GM18505 (cell line): ENCODE measurements around the gene TFCP2L1.
"Not testable (repeated sequence)": the region's sequence is repeated elsewhere in the genome, so short reads cannot be mapped to it uniquely, and the experiment has no call there.

Experiments used
- ATAC-seq: cut with Tn5 transposase; IDR thresholded peaks from one replicate; pipeline ENCODE4 v1.9.1; 2021; ENCODE audit not compliant: unreplicated experiment
- POLR2A ChIP-seq: IDR thresholded peaks from 4 replicates; pipeline ENCODE4 v1.6.1; 2011; ENCODE audit warnings: borderline replicate concordance; ENCODE audit not compliant: insufficient read depth, insufficient read length; ENCODE audit errors: extremely low read depth

The TFCP2L1 gene

DNA sequence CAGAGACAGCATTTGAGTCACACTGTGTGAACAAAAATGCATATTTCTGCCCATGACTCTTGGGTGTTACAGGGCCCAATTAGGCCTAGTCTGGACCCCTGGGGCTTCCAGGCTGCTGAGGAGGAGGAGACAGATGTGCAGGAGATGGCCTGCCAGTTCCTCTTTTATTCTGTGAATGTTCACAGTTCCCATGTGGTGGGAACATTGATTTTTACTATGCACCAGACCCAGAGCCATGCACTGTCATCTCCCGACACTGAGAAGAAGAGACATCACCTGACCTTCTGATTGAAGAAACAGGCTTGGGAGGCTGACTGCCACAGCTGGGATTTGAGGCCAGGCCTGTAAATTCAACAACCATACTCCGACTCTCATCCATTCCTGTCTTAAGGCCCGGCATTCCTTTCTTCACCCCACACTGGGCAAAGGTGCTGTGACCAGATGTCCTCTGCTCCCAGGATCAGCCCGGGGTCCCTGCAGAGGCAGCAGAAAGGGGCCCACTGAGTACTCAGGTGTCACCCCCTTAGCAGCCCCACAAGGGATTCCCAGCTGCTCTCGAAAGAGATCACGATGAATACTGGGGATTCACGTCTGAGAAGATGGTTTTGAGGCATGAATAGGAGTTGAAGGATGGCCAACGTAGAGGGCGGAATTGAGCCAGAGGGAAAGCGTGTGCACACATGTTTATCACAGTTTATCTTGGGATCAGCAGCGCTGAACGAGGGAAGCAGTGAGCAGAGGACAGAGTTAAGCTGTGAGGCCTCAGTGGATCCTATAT, 3.6 kb upstream of the TFCP2L1 start:
- no peak for ATAC-seq
- TF ChIP-seq POLR2A: no peak

DNA sequence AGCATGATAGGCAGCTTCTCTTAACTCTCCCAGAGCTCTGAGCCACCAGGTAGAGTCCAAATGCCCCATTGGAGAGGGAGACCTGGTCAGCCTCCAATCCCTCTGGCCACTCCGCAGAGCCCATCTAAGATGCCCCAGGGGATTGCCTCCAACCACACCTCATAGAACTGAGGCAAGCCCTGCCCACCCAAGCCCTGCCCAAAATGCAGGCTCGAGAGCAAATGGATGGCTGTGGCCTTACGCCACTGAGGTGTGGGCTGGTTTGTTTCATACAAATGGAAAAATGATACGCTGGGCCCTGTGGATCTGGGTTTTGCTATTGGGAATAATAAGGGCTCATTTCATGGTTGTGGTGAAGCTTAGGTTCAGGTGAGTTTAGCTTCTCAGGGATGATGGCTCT, 3.0 kb upstream of the TFCP2L1 start:
- TF ChIP-seq POLR2A: no peak
- ATAC-seq: no peak

DNA sequence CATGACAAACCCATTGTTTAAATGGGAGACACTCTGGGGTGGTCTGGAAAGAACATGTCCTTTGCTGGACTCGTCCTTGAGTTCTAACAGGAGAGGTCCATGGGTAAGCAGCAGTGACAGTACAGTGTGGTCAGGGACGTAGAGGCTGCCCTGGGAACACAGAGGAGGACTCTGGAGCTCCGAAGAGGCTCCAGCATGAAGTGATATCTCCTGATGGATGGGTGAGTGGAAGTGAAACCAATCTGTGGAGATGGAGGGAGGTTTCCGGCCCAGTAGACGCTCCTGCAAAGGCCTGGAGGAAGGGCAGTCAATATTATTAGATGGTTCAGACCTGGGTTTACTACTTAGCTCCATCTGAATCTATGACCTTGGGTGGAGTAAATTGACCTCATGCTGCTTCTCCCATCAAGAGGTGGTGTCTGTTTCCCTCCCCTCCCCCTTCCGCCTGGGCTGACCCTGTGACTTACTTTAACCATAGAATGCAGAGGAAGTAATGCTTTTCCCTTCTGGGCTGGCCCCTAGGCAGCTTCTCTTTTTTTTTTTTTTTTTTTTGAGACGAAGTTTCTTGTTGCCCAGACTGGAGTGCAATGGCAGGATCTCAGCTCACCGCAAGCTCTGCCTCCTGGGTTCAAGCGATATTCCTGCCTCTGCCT, 2.3 kb upstream of the TFCP2L1 start:
- ATAC-seq: no peak

DNA sequence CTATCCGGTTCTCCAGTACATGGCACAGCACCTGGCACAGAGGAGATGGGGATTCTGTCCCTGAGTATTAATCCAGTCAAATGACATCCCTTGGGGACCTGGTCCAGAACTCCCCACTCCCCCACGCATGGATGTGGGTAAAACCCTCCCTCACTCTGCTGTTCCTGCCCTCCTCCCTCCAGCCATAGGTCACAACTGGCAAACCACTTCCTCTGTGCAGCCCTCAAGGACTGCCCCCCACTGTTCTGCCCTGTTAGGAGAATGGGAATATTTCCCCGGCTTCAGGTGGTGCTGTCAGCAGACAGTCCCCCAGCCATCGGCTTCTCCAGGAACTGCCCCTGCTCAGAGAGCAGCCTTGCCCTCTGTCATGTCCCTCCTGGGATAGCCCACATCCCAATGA, 1.5 kb upstream of the TFCP2L1 start:
- no peak for ATAC-seq
- no peak for TF ChIP-seq POLR2A

More for the DNA sequence above, 2.3 kb upstream of the TFCP2L1 start:
- no peak for TF ChIP-seq POLR2A

DNA sequence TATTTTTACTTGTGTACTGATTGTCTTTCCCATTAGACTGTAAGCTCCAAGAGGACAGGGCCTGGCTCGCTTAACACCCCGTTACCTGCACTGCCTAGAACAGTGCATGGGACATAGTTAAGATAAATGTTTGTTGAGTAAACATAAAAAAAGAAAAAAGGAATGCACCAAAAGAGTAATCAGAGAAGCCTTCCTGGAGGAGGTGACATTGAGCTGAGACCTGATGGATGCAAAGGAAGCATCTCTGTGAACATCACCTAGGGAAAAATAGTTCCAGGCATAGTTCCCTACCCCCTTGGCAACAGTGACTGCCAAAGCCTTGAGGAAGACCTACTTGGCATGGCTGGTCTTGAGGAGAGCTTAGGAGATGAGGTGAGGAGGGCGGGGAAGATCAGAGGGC, 924 bp upstream of the TFCP2L1 start:
- TF ChIP-seq POLR2A: no peak
- ATAC-seq: no peak

DNA sequence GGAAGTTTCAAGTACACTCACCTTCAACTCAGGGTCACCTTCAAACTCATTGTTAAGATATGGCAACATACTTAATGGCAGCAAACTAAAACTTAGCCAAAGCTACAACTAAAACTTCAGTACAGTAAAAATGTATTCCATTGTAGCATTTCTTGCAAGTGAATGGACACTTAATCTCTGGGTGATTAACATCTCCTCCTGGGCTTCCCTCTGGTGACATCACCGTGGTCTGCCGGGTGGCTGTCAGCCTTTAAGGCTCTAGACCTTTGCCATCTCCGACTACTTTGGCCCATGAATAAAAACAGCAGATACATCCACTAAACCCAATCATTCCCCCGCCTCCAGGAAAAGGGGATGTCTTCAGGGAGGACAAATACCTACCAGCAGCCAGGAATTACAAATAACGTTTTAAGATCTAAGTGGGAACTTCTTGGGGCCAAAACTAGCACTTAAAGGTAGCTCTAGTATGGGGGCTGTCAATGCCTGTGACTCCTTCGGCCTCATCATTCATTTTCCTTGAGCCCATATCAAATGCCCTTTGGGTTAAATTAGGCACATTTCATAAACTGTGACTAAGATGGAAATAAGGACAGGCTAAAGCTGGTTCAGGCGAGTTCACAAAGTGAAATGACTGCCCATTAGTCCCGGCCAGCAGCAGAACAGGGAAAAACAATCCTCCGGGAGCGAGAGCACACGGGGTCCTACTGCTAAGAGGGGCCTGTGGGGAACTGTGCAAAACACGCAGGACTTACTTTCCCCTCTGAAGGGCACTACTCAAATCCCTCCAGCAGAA, 1.1 kb downstream of the TFCP2L1 start:
- ATAC-seq: no peak
- no peak for TF ChIP-seq POLR2A

DNA sequence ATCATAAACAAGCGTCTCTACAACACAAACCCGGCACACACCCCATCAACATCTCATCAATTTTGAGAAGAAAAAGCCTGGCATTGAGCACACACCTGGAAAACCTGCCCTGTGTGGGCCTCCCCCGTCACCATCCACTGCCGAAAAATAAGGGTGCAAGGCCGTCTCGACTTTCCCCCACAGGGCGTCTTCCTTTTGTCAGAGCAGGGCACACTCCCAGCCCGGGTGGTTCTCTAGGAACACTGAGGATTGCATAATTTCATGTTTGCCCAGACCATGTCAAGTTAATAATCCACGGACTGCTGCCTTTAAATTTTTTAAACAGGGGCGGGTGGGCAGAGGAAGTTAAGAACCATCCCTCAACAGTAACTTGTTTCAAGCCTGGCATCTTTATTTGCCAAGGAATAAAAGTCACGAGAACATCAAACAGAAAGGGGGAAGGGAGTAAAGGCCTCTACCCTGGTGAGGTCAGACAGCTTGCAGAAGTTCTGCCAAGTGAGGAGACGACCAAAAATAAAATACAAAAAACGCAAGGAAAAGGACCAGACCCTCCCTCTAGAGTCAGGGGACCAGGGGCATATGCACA, 2.1 kb downstream of the TFCP2L1 start:
- ATAC-seq: no peak
- no peak for TF ChIP-seq POLR2A

DNA sequence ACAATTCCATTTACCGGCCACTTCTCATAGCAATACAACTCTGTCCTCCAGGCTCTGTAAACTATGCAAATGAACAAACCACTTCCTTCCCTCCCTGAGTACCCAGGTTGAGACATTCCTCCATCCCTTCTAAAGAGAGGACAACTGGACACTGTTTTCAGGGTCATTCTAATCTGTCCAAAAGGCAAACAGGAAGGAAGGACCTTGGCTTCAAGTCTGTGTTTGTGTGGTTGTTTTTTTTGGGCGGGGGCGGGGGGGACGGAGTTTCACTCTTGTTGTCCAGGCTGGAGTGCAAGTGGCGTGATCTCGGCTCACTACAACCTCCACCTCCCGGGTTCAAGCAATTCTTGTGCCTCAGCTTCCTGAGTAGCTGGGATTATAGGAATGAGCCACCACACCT, 3.3 kb downstream of the TFCP2L1 start:
- ATAC-seq: no peak
- no peak for TF ChIP-seq POLR2A

DNA sequence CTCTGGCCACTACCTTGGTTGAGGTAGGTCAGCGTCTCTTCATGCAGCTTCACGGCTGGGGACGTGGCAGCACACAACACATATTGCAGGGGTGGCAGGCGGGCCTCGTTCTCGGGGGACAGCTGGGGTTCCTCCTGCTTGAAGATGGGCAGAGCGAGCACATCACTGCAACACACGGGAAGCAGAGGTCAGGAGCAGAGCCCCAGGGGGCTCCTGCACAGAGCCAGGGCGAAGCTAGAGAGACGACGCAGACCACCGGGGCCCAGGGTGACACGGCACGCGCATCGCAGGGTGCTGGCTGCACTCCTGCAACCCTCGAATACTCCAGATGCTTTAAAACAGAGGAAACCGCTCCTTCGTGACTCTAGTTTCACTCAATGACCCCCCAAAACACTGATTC, 3.9 kb downstream of the TFCP2L1 start:
- ATAC-seq: no peak
- no peak for TF ChIP-seq POLR2A

DNA sequence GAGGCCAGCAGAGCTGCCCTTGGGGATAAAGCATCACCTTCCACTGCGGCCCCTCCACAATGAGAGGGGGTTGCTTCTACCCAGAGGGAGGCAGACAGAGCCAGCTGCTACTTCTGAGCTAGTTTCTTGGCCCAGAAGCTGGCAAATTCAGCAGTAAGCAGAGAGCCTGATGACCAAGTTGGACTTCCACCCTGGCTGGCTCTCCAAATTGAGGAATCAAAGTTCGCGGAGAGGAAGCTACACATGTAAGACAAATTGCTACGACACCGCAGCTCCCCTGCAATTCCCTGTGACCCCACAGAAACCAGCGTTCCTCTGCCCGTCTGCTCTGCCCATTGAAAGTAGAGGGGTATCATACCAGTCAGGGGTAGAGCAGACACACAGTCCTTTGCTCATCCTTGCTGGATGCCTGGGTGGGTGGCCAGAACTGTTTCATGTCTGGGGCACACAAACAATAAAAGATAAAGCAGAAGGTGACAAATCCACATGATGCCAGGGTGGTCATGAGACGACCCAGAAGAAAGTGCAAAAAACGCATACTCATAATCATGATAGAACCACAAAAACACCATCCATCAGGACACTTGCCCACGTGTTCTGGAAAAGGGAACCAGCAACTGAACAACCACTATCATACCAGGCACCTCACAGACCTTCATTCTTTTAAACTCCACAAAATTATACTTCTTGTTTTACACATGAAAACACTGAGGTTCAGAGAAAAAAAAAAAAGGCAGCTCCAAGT, 5.4 kb downstream of the TFCP2L1 start:
- no peak for ATAC-seq
- TF ChIP-seq POLR2A: no peak

DNA sequence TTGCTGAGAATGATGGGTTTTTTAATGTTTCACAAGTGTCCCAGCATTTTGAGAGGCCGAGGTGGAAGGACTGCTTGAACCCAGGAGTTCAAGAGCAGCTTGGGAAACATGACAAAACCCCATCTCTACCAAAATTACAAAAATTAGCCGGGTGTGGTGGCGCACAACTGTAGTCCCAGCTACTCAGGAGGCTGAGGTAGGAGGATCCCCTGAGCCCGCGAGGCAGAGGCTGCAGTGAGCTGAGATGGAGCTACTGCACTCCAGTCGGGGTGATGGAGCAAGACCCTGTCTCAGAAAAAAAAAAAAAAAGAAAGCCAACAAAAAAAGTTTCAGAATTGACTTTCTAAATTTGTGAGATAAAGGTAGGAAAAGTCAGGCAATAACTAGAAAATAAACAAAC, 8.7 kb downstream of the TFCP2L1 start:
- no peak for ATAC-seq
- TF ChIP-seq POLR2A: no peak

DNA sequence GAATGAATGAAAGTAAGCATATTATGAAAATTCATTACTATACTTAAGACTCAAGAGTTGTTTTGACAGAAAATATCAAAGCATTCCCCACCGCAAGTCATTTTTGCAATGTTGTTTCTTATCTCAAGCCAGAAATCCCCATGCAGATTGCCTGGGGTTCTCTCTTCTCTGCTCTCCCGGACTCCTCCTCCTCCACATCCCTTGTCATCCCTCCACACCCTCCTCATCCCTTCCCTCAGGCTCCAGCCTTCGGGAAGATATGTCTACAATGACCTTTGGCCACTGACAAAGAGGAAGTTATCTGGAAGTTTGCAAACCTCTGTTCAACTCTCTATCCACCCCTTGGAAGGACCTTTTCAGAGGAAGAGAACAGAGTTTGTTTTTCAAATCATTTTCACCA, 11.9 kb downstream of the TFCP2L1 start:
- ATAC-seq: no peak
- no peak for TF ChIP-seq POLR2A

DNA sequence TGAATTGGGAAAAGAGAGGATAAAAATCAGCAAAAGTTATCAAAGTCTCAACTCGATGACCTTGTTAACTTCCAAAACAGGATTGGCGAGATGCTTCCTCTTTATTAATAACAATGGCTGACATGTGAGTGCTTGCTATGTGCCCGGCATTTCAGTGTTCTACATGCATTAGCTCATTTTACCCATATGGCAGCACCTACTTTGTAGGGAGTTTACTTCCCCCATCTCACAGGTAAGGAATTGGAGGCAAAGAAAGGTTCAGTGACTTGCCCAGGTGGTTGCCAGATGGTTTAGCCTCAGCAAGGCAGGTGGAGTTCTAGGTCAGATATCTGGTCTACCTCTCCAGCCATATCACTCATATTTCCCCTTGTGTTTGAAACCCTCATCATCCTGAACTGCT, 12.4 kb downstream of the TFCP2L1 start:
- TF ChIP-seq POLR2A: no peak
- ATAC-seq: no peak

DNA sequence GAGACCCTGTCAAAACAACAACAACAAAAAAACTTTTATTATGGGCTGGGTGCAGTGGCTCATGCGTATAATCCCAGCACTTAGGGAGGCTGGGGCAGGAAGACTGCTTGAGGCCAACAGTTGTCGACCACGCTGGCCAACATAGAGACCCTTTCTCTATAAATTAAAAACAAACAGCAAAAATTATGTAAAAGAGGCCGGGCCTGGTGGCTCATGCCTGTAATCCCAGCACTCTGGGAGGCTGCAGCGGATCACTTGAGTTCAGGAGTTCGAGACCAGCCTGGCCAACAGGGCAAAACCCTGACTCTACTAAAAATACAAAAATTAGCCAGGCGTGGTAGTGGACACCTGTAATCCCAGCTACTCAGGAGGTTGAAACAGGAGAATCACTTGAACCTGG, 15.6 kb downstream of the TFCP2L1 start:
- ATAC-seq: not testable (repeated sequence)
